HEK293 (cell line): Measurements from ENCODE around the gene LRIF1.

Experiments used
- CTCF ChIA-PET: fragments of 350-600 bp; formaldehyde crosslinking; extraction: SDS; loops from one replicate; lab custom pipeline; 2021; ENCODE audit warnings: antibody characterized with exemption; lab: Yijun Ruan, JAX
- POLR2A ChIA-PET: fragments of 300-600 bp; formaldehyde crosslinking; extraction: SDS; loops from one replicate; lab custom pipeline; 2020; ENCODE audit warnings: antibody characterized with exemption, inconsistent platforms; lab: Yijun Ruan, JAX
- H3K27ac ChIP-seq: fragments of 200-500 bp; sonication (Bioruptor generic); 2 replicates; pipeline ENCODE4 v1.5.1; 2014; ENCODE audit warnings: low read depth, low read length, control low read depth, inconsistent platforms; ENCODE audit errors: extremely low read depth
- H3K36me3 ChIP-seq, 2 experiments: fragments of 200-500 bp in 1 of 2; sonication (Bioruptor generic) in 1 of 2; 1 replicate in 1 of 2; 2 replicates in 1 of 2; pipeline ENCODE4 v1.5.1; 2014 to 2017; ENCODE audit warnings: inconsistent platforms in 2 of 2, low read length in 2 of 2; ENCODE audit not compliant: control insufficient read depth in 2 of 2, insufficient read depth in 1 of 2
- H3K4me1 ChIP-seq: fragments of 200-500 bp; sonication (Bioruptor generic); 2 replicates; pipeline ENCODE4 v1.5.1; 2014; ENCODE audit warnings: mild to moderate bottlenecking, low read length, inconsistent platforms; ENCODE audit not compliant: control insufficient read depth, insufficient read depth
- H3K4me3 ChIP-seq: 2 replicates; pipeline ENCODE4 v1.5.1; 2011; ENCODE audit warnings: low read depth, mild to moderate bottlenecking, control low read depth, low read length, moderate library complexity
- H3K9me3 ChIP-seq: fragments of 200-500 bp; sonication (Bioruptor generic); 2 replicates; pipeline ENCODE4 v1.5.1; 2014; ENCODE audit warnings: low read depth, low read length, inconsistent platforms; ENCODE audit not compliant: control insufficient read depth, insufficient read depth
- ATF2 ChIP-seq: fragments of 450-650 bp; formaldehyde crosslinking; IDR thresholded peaks from 2 replicates; pipeline ENCODE4 v1.5.1; 2016; ENCODE audit warnings: missing biosample characterization, missing genetic modification characterization, low read depth
- HIC1 ChIP-seq: fragments of 450-650 bp; formaldehyde crosslinking; IDR thresholded peaks from 2 replicates; pipeline ENCODE4 v1.5.1; 2016; ENCODE audit warnings: missing biosample characterization, missing genetic modification characterization
- RBAK ChIP-seq: fragments of 450-650 bp; formaldehyde crosslinking; IDR thresholded peaks from 2 replicates; pipeline ENCODE4 v1.5.1; 2016; ENCODE audit warnings: missing biosample characterization, missing genetic modification characterization
- SP3 ChIP-seq: fragments of 450-650 bp; formaldehyde crosslinking; IDR thresholded peaks from 2 replicates; pipeline ENCODE4 v1.5.1; 2016; ENCODE audit warnings: missing biosample characterization, missing genetic modification characterization
- TSHZ1 ChIP-seq: fragments of 450-650 bp; formaldehyde crosslinking; IDR thresholded peaks from 2 replicates; pipeline ENCODE4 v1.5.1; 2016; ENCODE audit warnings: missing biosample characterization, missing genetic modification characterization, borderline replicate concordance
- YY2 ChIP-seq: fragments of 450-650 bp; formaldehyde crosslinking; IDR thresholded peaks from 2 replicates; pipeline ENCODE4 v1.5.1; 2016; ENCODE audit warnings: missing biosample characterization, missing genetic modification characterization
- ZNF202 ChIP-seq: fragments of 450-650 bp; formaldehyde crosslinking; IDR thresholded peaks from 2 replicates; pipeline ENCODE4 v1.5.1; 2016; ENCODE audit warnings: missing biosample characterization, missing genetic modification characterization, borderline replicate concordance
- ZNF23 ChIP-seq: fragments of 450-650 bp; formaldehyde crosslinking; IDR thresholded peaks from 2 replicates; pipeline ENCODE4 v1.5.1; 2016; ENCODE audit warnings: missing biosample characterization, missing genetic modification characterization, borderline replicate concordance
- ZNF24 ChIP-seq: fragments of 450-650 bp; formaldehyde crosslinking; IDR thresholded peaks from 2 replicates; pipeline ENCODE4 v1.5.1; 2016; ENCODE audit warnings: missing biosample characterization, missing genetic modification characterization
- ZNF266 ChIP-seq: fragments of 450-650 bp; formaldehyde crosslinking; IDR thresholded peaks from 2 replicates; pipeline ENCODE4 v1.5.1; 2016; ENCODE audit warnings: missing biosample characterization, missing genetic modification characterization, low read depth
- ZNF416 ChIP-seq: fragments of 450-650 bp; formaldehyde crosslinking; IDR thresholded peaks from 2 replicates; pipeline ENCODE4 v1.5.1; 2016; ENCODE audit warnings: missing biosample characterization, missing genetic modification characterization
- ZNF558 ChIP-seq: fragments of 450-650 bp; formaldehyde crosslinking; IDR thresholded peaks from 2 replicates; pipeline ENCODE4 v1.5.1; 2016; ENCODE audit warnings: missing biosample characterization, missing genetic modification characterization
- ZNF596 ChIP-seq: fragments of 450-650 bp; IDR thresholded peaks from 2 replicates; pipeline ENCODE4 v1.5.0; 2018; ENCODE audit warnings: missing biosample characterization, mild to moderate bottlenecking, missing genetic modification characterization, moderate library complexity
- ZNF629 ChIP-seq: fragments of 450-650 bp; formaldehyde crosslinking; IDR thresholded peaks from 2 replicates; pipeline ENCODE4 v1.5.1; 2017; ENCODE audit warnings: missing biosample characterization, missing genetic modification characterization
- ZNF639 ChIP-seq: fragments of 450-650 bp; formaldehyde crosslinking; IDR thresholded peaks from 2 replicates; pipeline ENCODE4 v1.5.1; 2016; ENCODE audit warnings: missing biosample characterization, missing genetic modification characterization
- ZNF645 ChIP-seq: fragments of 450-650 bp; formaldehyde crosslinking; IDR thresholded peaks from 2 replicates; pipeline ENCODE4; 2016; ENCODE audit warnings: missing biosample characterization, missing genetic modification characterization
- ZNF837 ChIP-seq: fragments of 450-650 bp; formaldehyde crosslinking; IDR thresholded peaks from 2 replicates; pipeline ENCODE4 v1.5.1; 2016; ENCODE audit warnings: missing biosample characterization, missing genetic modification characterization
- TF ChIP-seq, protein P1 (sequence below): fragments of 450-650 bp; IDR thresholded peaks from 2 replicates; pipeline ENCODE4 v1.5.1; 2018; ENCODE audit warnings: missing biosample characterization, mild to moderate bottlenecking, missing genetic modification characterization
- TF ChIP-seq, protein P2 (sequence below): fragments of 450-650 bp; formaldehyde crosslinking; IDR thresholded peaks from 2 replicates; pipeline ENCODE4 v1.5.1; 2016; ENCODE audit warnings: missing biosample characterization, missing genetic modification characterization

LRIF1 gene

DNA sequence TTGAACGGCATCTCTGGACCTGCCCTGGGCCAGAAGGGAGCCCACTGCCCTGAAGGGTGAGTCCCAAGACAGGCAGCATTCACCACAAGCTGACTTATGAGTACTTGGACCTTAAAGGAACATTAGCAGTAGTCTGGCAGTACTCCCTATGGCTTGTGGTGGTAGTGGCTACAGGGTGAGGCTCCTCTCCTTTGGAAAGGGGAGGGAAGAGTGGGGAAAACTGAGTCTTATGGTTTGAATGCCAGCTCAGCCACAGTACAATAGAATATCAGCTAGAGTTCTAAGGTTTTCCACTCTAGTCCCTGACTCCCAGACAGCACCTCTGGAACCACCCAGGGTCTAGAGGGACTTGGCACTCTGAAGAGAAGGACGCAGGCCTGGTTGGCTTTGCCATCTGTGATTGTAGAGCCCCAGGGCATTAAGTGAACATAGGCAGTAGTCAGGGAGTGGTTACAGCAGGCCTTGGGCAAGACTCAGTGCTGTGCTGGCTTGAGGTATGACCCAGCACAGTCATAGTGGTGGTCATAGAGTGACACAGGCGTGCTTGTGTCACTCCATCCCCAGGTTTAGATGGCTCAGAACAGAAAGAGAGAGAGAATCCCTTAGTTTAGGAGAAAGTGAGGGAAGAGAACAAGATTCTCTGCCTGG is 59.7 kb downstream of the LRIF1 start (continued):
- TF ChIP-seq TSHZ1 (tag by site-specific recombination) (no peak), ATF2 (no peak), ZNF23 (tag by site-specific recombination) (no peak), YY2 (tag by site-specific recombination) (no peak), HIC1 (no peak), ZNF639 (tag by site-specific recombination) (no peak), ZNF24 (no peak), ZNF416 (tag by site-specific recombination) (no peak), ZNF645 (tag by site-specific recombination) (no peak), SP3 (tag by site-specific recombination) (no peak), ZNF266 (no peak)

- Histone ChIP-seq H3K4me1 (no peaks in the 10 kb centered on the region), H3K27ac (no peak overlapping the region), H3K9me3 (no peaks in the 10 kb centered on the region), H3K4me3 (no peak overlapping the region), H3K36me3 (no peaks in the 10 kb centered on the region)
- CTCF ChIA-PET, result interaction anchor here (0.9 kb wide), 1 partner anchor 127 kb away, joined by 3 read pairs; no protein-coding TSS in a partner anchor
- no peak for TF ChIP-seq ZNF202 (tag by site-specific recombination)
- no peak for TF ChIP-seq ZNF837 (tag by site-specific recombination)
- no peak for TF ChIP-seq ZNF416 (tag by site-specific recombination)
- TF ChIP-seq ZNF558 (tag by site-specific recombination), result no peak
- TF ChIP-seq, protein P1, sequence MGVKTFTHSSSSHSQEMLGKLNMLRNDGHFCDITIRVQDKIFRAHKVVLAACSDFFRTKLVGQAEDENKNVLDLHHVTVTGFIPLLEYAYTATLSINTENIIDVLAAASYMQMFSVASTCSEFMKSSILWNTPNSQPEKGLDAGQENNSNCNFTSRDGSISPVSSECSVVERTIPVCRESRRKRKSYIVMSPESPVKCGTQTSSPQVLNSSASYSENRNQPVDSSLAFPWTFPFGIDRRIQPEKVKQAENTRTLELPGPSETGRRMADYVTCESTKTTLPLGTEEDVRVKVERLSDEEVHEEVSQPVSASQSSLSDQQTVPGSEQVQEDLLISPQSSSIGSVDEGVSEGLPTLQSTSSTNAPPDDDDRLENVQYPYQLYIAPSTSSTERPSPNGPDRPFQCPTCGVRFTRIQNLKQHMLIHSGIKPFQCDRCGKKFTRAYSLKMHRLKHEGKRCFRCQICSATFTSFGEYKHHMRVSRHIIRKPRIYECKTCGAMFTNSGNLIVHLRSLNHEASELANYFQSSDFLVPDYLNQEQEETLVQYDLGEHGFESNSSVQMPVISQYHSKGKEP (tag by site-specific recombination), result no peak
- TF ChIP-seq ZNF596 (tag by site-specific recombination), result no peak
- TF ChIP-seq, protein P2, sequence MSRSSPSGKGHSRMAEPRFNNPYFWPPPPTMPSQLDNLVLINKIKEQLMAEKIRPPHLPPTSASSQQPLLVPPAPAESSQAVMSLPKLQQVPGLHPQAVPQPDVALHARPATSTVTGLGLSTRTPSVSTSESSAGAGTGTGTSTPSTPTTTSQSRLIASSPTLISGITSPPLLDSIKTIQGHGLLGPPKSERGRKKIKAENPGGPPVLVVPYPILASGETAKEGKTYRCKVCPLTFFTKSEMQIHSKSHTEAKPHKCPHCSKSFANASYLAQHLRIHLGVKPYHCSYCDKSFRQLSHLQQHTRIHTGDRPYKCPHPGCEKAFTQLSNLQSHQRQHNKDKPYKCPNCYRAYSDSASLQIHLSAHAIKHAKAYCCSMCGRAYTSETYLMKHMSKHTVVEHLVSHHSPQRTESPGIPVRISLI (tag by site-specific recombination), result no peak
- TF ChIP-seq ZNF629 (tag by site-specific recombination), result no peak
- no peak for TF ChIP-seq RBAK
- POLR2A ChIA-PET, result no interaction called here
Measured at GRCh38 chr1:110902820-110903463, 60.8 kb downstream of the LRIF1 start.
